CD4-positive, alpha-beta memory T cell (primary cell): ENCODE measurements around the gene HPN. TPM values are rescaled to one million over a fixed set of nuclear protein-coding genes. Genes with fewer than 3 reads are reported as not detected.
A peak's percentile ranks its signal among the peaks of the same experiment; 100 is the strongest.
"Not testable (repeated sequence)": the region's sequence is repeated elsewhere in the genome, so short reads cannot be mapped to it uniquely, and the experiment has no call there.

Experiments used
- CTCF ChIA-PET: fragments of 350-600 bp; sonication (Branson Sonifier 250); formaldehyde crosslinking; loops from one replicate; lab custom pipeline; 2021; ENCODE audit warnings: inconsistent platforms; ENCODE audit not compliant: partially characterized antibody; lab: Charles Lee
- POLR2A ChIA-PET: fragments of 350-600 bp; sonication (Branson Sonifier 250); formaldehyde crosslinking; loops from one replicate; lab custom pipeline; 2021; ENCODE audit not compliant: partially characterized antibody; lab: Charles Lee
- DNase-seq, 5 donors: peaks; one replicate each; pipeline versions ENCODE4 v3.0.0 to v3.0.0-alpha.2; 2020 to 2022; ENCODE audit warnings: mixed read lengths in 1 of 5
- H3K27ac ChIP-seq: one replicate; pipeline ENCODE4 v1.7.0; 2013; ENCODE audit warnings: low read depth, low read length
- H3K27me3 ChIP-seq: 2 replicates; pipeline ENCODE4 v1.7.0; 2013; ENCODE audit warnings: mild to moderate bottlenecking, low read length, moderate library complexity; ENCODE audit not compliant: insufficient read depth
- H3K36me3 ChIP-seq: 2 replicates; pipeline ENCODE4 v1.7.0; 2013; ENCODE audit warnings: mild to moderate bottlenecking, low read length, moderate library complexity; ENCODE audit not compliant: insufficient read depth
- H3K4me1 ChIP-seq: 2 replicates; pipeline ENCODE4 v1.7.0; 2013; ENCODE audit warnings: mild to moderate bottlenecking, low read length, moderate library complexity; ENCODE audit not compliant: insufficient read depth
- H3K4me3 ChIP-seq, 2 donors: one replicate each; pipeline ENCODE4 v1.7.0; 2013; ENCODE audit warnings: low read length in 2 of 2, mild to moderate bottlenecking in 1 of 2
- H3K9me3 ChIP-seq, 2 donors: one replicate each; pipeline ENCODE4 v1.7.0; 2013; ENCODE audit warnings: low read length in 2 of 2, control low read depth in 1 of 2; ENCODE audit not compliant: control insufficient read depth in 1 of 2
- H3K27ac Mint-ChIP-seq, 7 donors: one replicate each; pipeline ENCODE4 v1.8.0; 2020 to 2021; ENCODE audit warnings: mixed read lengths in 7 of 7, mild to moderate bottlenecking in 6 of 7, inconsistent platforms in 3 of 7, moderate library complexity in 3 of 7
- H3K27me3 Mint-ChIP-seq, 2 donors: one replicate each; pipeline ENCODE4 v1.8.0; 2020 to 2021; ENCODE audit warnings: mixed read lengths in 2 of 2
- H3K36me3 Mint-ChIP-seq, 2 donors: one replicate each; pipeline ENCODE4 v1.8.0; 2020 to 2021; ENCODE audit warnings: mixed read lengths in 2 of 2, inconsistent platforms in 1 of 2, mild to moderate bottlenecking in 1 of 2
- H3K4me1 Mint-ChIP-seq, 4 donors: one replicate each; pipeline ENCODE4 v1.8.0; 2020 to 2021; ENCODE audit warnings: mixed read lengths in 4 of 4, mild to moderate bottlenecking in 1 of 4
- H3K4me3 Mint-ChIP-seq, 8 donors: one replicate each; pipeline ENCODE4 v1.8.0; 2020 to 2021; ENCODE audit warnings: mixed read lengths in 8 of 8, mild to moderate bottlenecking in 7 of 8, moderate library complexity in 6 of 8, inconsistent platforms in 3 of 8
- H3K9me3 Mint-ChIP-seq, 8 donors: one replicate each; pipeline ENCODE4 v1.8.0; 2020 to 2021; ENCODE audit warnings: mixed read lengths in 8 of 8, mild to moderate bottlenecking in 5 of 8, inconsistent platforms in 3 of 8, moderate library complexity in 1 of 8
- intact Hi-C: fragments of 100-400 bp; cut with micrococcal nuclease; formaldehyde crosslinking; loops from one replicate; pipeline ENCODE4 v1.15.1; 2023
- polyA plus RNA-seq, 2 donors: library from polyadenylated mRNA; unstranded; fragments of 300-500 nt; fragmentation: Illumina TruSeq; gene quantifications; one replicate each; pipeline ENCODE4 v1.2.3, GENCODE V29; 2021
- total RNA-seq, 2 experiments: library from RNA; stranded (reverse); gene quantifications; one replicate each; pipeline ENCODE4 v1.2.3, GENCODE V29; 2021

The HPN gene
- total and polyA plus RNA-seq, 4 experiments from 2014 or later: 0.15 to 0.57 TPM; not detected in 2

GRCh38 chr19:35002037-35002535 is 39.4 kb upstream of the HPN start:
- no peak for DNase-seq
- peak overlapping the region; percentile 88 to 99 (median 98) for H3K27ac Mint-ChIP-seq
- Histone ChIP-seq H3K27ac (peak overlapping the region; percentile 88), H3K4me3 (peak overlapping the region; percentile 11 to 83), H3K4me1 (peaks cover 73% of the 10 kb centered on the region), H3K27me3 (no peaks in the 10 kb centered on the region), H3K36me3 (peaks cover 15% of the 10 kb centered on the region), H3K9me3 (no peaks in the 10 kb centered on the region)
- H3K4me3 Mint-ChIP-seq: peak overlapping the region; percentile 94 to 99 (median 99)
- CTCF ChIA-PET: interaction anchor here (5.5 to 6.2 kb wide), 2 partner anchors 10 to 30 kb away, joined by 47 to 71 read pairs; no protein-coding TSS in a partner anchor
- H3K9me3 Mint-ChIP-seq: no peaks in the 10 kb centered on the region
- H3K4me1 Mint-ChIP-seq: peaks cover 51 to 86% (median 69%) of the 10 kb centered on the region in 4 donors
- POLR2A ChIA-PET: interaction anchor here (1.2 to 11.0 kb wide), 9 partner anchors 10 to 42 kb away, joined by 3 to 282 read pairs (median 14); partner anchors contain the start of gene ZNF792
- no peaks in the 10 kb centered on the region for H3K27me3 Mint-ChIP-seq
- intact Hi-C loops: loop anchor here (5.0 kb wide), 1 partner anchor 40 kb away; the partner anchor contains the start of gene HPN
- peaks cover 0 to 38% of the 10 kb centered on the region in 2 donors for H3K36me3 Mint-ChIP-seq

GRCh38 chr19:35004517-35005255 is 36.8 kb upstream of the HPN start:
- peaks cover 38 to 70% (median 47%) of the 10 kb centered on the region in 4 donors for H3K4me1 Mint-ChIP-seq
- Histone ChIP-seq H3K4me1 (peaks cover 51% of the 10 kb centered on the region), H3K36me3 (peaks cover 23% of the 10 kb centered on the region), H3K9me3 (no peaks in the 10 kb centered on the region), H3K4me3 (no peak overlapping the region), H3K27me3 (no peaks in the 10 kb centered on the region), H3K27ac (peak overlapping the region; percentile 44)
- intact Hi-C loops: loop anchor here (5.0 kb wide), 1 partner anchor 38 kb away; the partner anchor contains the start of gene HPN
- ChIA-PET CTCF (interaction anchor here (1.2 to 6.2 kb wide), 3 partner anchors 8 to 132 kb away, joined by 3 to 71 read pairs (median 47); no protein-coding TSS in a partner anchor), POLR2A (interaction anchor here (1.2 to 11.0 kb wide), 3 partner anchors 8 to 41 kb away, joined by 3 to 282 read pairs (median 7); partner anchors contain the start of gene ZNF792)
- H3K9me3 Mint-ChIP-seq: no peaks in the 10 kb centered on the region
- H3K4me3 Mint-ChIP-seq: peak overlapping the region in 6 of 8 donors; percentile 23 to 99 (median 38)
- DNase-seq: no peak
- peak overlapping the region; percentile 53 to 90 (median 86) for H3K27ac Mint-ChIP-seq
- no peaks in the 10 kb centered on the region for H3K27me3 Mint-ChIP-seq
- H3K36me3 Mint-ChIP-seq: peaks cover 0 to 43% of the 10 kb centered on the region in 2 donors

GRCh38 chr19:35005256-35005977 is 36.1 kb upstream of the HPN start:
- DNase-seq: no peak
- H3K4me3 ChIP-seq: no peak overlapping the region
- no peak overlapping the region for H3K4me3 Mint-ChIP-seq
- intact Hi-C loops: no loop called here
- H3K9me3 Mint-ChIP-seq: no peaks in the 10 kb centered on the region
- H3K9me3 ChIP-seq: no peaks in the 10 kb centered on the region
- H3K4me1 ChIP-seq: peaks cover 55% of the 10 kb centered on the region
- H3K36me3 Mint-ChIP-seq: peaks cover 3 to 47% of the 10 kb centered on the region in 2 donors
- no peaks in the 10 kb centered on the region for H3K27me3 ChIP-seq
- H3K36me3 ChIP-seq: peaks cover 30% of the 10 kb centered on the region
- no peaks in the 10 kb centered on the region for H3K27me3 Mint-ChIP-seq
- H3K27ac Mint-ChIP-seq: peak overlapping the region in 6 of 7 donors; percentile 10 to 76 (median 38)
- H3K27ac ChIP-seq: no peak overlapping the region
- CTCF ChIA-PET: interaction anchor here (1.0 to 1.4 kb wide), 2 partner anchors 9 to 33 kb away, joined by 3 to 4 read pairs; no protein-coding TSS in a partner anchor
- POLR2A ChIA-PET: interaction anchor here (1.2 to 13.7 kb wide), 4 partner anchors 6 to 13 kb away, joined by 3 to 282 read pairs (median 144); partner anchors contain the start of gene GRAMD1A
- H3K4me1 Mint-ChIP-seq: peaks cover 39 to 74% (median 49%) of the 10 kb centered on the region in 4 donors

DNA sequence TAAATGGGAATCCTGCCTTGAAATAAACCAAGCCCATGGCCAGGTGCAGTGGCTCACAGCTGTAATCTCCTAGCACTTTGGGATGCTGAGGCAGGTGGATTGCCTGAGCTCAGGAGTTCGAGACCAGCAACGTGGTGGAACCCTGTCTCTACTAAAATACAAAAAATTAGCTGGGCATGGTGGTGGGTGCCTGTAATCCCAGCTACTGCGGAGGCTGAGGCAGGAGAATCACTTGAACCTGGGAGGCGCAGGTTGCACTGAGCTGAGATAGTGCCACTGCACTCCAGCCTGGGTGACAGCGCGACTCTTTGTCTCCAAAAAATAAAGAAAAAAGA is 35.5 kb upstream of the HPN start:
- POLR2A ChIA-PET: interaction anchor here (1.2 to 13.7 kb wide), 3 partner anchors 6 to 14 kb away, joined by 3 to 282 read pairs (median 5); partner anchors contain the start of gene GRAMD1A
- peaks cover 5 to 49% of the 10 kb centered on the region in 2 donors for H3K36me3 Mint-ChIP-seq
- Histone ChIP-seq H3K36me3 (peaks cover 33% of the 10 kb centered on the region), H3K4me1 (peaks cover 60% of the 10 kb centered on the region)
- H3K4me3 ChIP-seq, H3K27me3 Mint-ChIP-seq, H3K9me3 ChIP-seq, intact Hi-C loops, DNase-seq, H3K27me3 ChIP-seq, H3K4me3 Mint-ChIP-seq, H3K27ac ChIP-seq, H3K9me3 Mint-ChIP-seq: not testable (repeated sequence)
- peak overlapping the region in 6 of 7 donors; percentile 10 to 76 (median 36) for H3K27ac Mint-ChIP-seq
- H3K4me1 Mint-ChIP-seq: peaks cover 41 to 78% (median 52%) of the 10 kb centered on the region in 4 donors
- CTCF ChIA-PET: interaction anchor here (1.0 to 1.4 kb wide), 2 partner anchors 9 to 33 kb away, joined by 3 to 4 read pairs; no protein-coding TSS in a partner anchor

DNA sequence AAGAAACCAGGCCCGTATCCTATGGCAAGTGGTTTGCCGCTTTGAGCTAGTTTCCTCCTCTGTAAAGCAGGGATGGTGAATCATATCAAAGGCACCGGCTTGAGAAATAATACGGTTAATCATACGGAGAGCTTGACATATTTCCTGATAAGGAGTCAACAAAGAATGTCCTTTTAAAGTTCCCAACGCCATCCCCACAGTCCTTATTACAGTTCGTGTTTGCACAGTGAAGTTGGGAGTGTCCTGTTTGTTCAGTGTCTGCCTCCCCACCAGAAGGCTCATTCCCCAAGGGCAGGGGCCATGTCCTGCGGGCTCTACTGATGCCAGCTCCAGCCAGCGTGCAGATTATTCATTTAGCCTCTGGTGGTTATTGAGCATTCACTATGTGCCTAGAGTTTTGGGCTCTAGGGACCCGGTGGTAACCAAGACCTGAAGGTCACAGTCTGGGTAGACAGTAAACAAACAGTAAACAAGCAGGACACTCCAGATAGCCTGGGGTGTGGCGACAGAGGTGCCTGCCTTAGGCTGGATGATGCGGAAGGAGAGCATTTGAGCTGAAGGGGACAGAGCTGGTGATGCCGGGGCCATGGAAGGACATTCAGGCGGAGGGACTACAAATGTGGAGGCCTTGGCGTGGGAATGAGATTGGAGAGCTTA is 35.1 kb upstream of the HPN start:
- no peak overlapping the region for H3K27ac ChIP-seq
- Mint-ChIP-seq H3K4me1 (peaks cover 41 to 78% (median 54%) of the 10 kb centered on the region in 4 donors), H3K9me3 (no peaks in the 10 kb centered on the region), H3K36me3 (peaks cover 10 to 50% of the 10 kb centered on the region in 2 donors), H3K27ac (peak overlapping the region in 6 of 7 donors; percentile 60 to 96 (median 75)), H3K4me3 (no peak overlapping the region), H3K27me3 (no peaks in the 10 kb centered on the region)
- DNase-seq: no peak
- intact Hi-C loops: no loop called here
- ChIA-PET POLR2A (interaction anchor here (1.2 to 13.7 kb wide), 3 partner anchors 7 to 14 kb away, joined by 3 to 282 read pairs (median 5); partner anchors contain the start of gene GRAMD1A), CTCF (interaction anchor here (1.0 to 1.4 kb wide), 2 partner anchors 8 to 34 kb away, joined by 3 to 4 read pairs; no protein-coding TSS in a partner anchor)
- H3K27me3 ChIP-seq: no peaks in the 10 kb centered on the region
- peaks cover 33% of the 10 kb centered on the region for H3K36me3 ChIP-seq
- H3K4me3 ChIP-seq: no peak overlapping the region
- H3K4me1 ChIP-seq: peaks cover 64% of the 10 kb centered on the region
- H3K9me3 ChIP-seq: no peaks in the 10 kb centered on the region

GRCh38 chr19:35006999-35007365 is 34.5 kb upstream of the HPN start:
- no peak overlapping the region for H3K4me3 ChIP-seq
- ChIA-PET CTCF (no interaction called here), POLR2A (interaction anchor here (1.4 to 13.7 kb wide), 2 partner anchors 7 to 8 kb away, joined by 5 to 282 read pairs; partner anchors contain the start of gene GRAMD1A)
- H3K36me3 ChIP-seq: peaks cover 33% of the 10 kb centered on the region
- Mint-ChIP-seq H3K36me3 (peaks cover 10 to 53% of the 10 kb centered on the region in 2 donors), H3K9me3 (no peaks in the 10 kb centered on the region), H3K4me3 (no peak overlapping the region), H3K27ac (peak overlapping the region in 6 of 7 donors; percentile 62 to 96 (median 75)), H3K27me3 (no peaks in the 10 kb centered on the region), H3K4me1 (peaks cover 39 to 78% (median 55%) of the 10 kb centered on the region in 4 donors)
- no peaks in the 10 kb centered on the region for H3K27me3 ChIP-seq
- DNase-seq: no peak
- intact Hi-C loops: no loop called here
- H3K9me3 ChIP-seq: no peaks in the 10 kb centered on the region
- H3K4me1 ChIP-seq: peaks cover 64% of the 10 kb centered on the region
- no peak overlapping the region for H3K27ac ChIP-seq
